HG03103 (cell line): Measurements from ENCODE around the gene METTL27.
"Not testable (repeated sequence)": the region's sequence is repeated elsewhere in the genome, so short reads cannot be mapped to it uniquely, and the experiment has no call there.

Experiments used
- ATAC-seq: cut with Tn5 transposase; IDR thresholded peaks from one replicate; pipeline ENCODE4 v1.9.1; 2021; ENCODE audit warnings: low read depth; ENCODE audit not compliant: unreplicated experiment

Gene METTL27

DNA sequence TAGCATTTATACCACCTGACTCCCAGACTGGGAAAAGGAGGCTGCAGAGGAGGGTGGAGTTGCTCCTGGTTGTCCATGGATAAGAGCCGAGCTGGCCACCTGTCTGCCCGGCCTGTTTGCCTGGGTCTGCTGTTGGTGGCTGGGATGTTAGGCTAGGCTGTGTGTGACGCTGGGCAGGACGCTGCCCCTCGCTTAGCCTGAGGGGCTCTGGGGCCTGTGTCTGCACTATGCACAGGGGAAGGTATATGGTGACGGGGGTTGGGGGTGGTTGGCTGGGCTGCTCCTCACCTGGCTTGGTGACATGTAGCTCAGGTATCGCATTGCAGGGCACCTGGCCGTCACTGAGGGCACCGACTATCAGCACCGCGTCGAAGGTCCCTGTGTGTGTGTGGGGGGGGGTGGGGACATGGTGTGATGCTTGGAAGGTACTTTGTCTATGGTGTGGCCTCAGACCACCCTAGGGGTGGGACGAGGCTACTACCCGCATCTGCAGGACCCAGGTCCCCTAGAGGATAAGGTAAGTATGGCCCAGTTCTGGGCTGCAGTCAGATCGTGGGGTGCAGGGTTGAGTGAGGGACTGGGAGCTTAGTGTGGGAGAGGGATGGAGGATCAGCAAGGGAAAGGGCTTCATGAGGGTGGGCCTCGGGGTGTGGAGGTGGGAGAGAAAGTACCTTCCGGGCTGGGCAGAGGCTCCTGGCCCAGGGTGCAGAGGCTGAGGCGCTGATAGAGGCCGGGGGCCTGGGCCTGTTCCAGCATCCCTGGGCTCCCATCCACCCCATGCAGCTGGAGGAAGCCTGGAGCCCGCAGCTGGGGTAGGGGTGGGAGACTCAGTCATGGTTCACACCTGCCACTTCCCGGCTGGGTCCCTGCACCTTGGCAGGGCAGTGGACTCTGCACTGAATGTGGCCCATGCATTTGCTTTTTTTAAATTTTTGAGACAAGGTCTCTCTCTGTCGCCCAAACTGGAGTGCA, 2.3 kb downstream of the METTL27 start:
- no peak for ATAC-seq

DNA sequence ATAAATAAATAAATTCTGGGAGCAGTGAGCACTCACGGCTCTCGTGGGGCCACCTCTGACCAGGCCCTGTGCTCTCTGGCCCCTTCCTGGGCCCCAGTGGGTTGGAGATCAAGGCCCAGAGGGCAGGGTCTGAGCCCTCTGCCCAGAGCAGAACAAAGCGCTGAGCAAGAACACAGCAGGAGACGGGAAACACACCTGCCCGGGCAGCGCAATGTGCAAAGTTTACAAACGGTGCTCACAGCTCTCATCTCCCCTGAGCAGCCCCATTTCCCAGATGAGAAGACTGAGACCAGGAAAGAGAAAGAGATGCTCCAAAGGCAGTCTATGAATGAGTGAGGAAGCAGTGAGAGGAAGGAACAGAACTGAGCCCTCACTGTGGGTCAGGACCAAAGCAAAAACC, 3.0 kb downstream of the METTL27 start:
- ATAC-seq = no peak

DNA sequence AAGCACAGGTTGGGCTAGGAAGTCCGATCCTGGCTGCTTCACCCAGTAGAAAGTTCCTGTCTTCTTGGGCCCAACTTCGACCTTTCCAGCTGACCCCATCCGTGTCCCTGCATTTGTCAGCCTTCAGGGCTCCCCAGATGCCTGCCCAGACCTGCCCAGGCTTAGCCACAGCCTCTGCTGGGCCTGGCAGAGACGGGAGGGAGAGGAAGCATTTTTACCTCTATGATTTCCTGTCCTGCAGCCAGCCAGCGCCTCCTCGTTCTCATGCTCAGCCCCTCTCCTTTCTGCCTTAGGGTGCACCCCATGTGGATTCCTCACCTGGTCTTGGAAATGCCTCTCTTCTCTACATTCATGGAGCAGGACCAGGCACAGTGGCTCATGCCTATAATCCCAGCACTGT, 3.7 kb downstream of the METTL27 start:
- ATAC-seq = no peak

DNA sequence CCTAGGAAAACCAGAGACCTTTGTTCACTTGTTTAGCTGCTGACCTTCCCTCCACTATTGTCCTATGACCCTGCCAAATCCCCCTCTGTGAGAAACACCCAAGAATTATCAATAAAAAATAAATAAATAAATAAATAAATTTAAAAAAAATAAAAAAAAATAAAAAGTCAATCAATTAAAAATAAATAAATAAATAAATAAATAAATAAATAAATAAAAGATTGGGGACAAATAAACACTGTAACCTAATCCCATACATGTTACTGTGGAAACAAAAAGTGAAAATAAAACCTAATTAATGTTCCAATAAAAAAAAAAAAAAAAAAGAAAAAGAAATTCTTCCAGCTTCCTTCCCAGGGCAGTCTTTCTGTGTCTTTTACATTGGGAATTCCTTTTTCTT, 5.1 kb downstream of the METTL27 start:
- not testable (repeated sequence) for ATAC-seq

DNA sequence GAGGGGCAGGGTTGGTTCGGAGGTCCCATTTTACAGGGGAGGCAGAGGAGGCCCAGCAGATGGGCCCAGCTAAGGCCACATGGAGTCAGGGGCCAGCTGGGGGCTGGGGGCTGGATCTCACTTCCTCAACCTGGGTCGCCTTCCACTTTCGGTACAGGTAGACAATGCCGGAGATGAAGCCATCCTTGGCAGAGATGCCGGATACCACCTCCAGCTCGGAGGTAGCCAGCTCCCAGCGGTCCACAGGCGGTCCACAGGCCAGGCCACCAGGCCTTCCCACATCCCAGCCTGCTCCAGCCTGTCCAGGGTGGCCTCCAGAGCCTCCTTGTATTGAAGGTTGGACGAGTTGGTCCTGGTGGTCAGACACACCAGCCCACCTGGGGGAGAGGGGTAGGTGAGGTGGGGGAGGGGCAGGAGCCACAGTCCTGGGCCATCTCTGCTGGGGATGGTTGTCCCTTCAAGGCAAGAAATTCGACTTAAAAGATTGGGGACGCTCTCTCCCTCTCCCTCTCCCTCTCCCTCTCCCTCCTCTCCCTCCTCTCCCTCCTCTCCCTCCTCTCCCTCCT, 7.6 kb downstream of the METTL27 start:
- ATAC-seq = no peak

DNA sequence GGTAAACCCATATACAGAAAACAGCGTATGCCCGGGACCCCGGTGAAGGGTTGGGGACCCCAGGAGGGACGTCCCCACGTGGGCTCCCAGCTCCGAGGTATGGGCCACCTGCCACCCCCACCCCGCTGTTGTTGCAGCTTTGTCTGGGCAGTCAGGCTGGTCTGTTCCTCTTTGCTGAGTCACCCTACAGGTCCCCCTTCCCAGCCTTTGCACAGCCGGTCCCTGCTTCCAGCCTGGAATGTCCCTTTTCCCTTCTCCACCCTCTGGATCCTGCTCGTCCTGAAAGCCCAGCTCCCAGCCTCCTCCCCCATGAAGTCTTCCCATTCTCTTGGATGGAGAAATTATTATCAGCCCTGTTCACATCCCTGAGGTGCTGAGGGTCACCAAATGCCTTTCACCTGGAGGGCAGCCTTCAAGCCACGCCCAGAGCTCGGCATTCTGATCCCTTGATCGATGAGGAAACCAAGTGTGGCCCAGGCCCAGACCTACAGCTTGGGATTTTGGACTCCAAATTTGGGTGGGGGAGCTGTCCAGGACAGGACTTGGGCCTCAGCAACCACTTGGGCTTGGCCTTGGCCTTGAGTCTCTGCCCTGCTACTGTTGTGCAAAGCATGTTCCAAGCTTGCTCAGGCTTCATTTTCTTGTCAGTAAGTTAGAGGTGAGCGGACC, 8.9 kb downstream of the METTL27 start:
- ATAC-seq = no peak

DNA sequence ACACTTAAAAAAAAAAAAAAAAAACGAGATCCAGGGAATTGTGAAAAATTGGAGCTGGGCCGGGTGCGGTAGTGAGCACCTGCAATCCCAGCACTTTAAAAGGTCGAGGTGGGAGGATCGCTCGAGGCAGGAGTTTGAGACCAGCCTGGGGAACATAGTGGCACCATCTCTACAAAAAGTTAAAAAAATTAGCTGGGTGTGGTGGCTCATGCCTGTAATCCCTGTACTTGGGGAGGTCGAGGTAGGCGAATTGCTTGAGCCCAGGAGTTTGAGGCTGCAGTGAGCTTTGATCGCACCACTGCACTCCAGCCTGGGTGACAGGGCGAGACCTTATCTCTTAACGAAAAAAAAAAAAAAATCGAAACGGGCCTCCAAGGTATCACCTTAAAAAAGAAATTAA, 9.5 kb downstream of the METTL27 start:
- no peak for ATAC-seq

DNA sequence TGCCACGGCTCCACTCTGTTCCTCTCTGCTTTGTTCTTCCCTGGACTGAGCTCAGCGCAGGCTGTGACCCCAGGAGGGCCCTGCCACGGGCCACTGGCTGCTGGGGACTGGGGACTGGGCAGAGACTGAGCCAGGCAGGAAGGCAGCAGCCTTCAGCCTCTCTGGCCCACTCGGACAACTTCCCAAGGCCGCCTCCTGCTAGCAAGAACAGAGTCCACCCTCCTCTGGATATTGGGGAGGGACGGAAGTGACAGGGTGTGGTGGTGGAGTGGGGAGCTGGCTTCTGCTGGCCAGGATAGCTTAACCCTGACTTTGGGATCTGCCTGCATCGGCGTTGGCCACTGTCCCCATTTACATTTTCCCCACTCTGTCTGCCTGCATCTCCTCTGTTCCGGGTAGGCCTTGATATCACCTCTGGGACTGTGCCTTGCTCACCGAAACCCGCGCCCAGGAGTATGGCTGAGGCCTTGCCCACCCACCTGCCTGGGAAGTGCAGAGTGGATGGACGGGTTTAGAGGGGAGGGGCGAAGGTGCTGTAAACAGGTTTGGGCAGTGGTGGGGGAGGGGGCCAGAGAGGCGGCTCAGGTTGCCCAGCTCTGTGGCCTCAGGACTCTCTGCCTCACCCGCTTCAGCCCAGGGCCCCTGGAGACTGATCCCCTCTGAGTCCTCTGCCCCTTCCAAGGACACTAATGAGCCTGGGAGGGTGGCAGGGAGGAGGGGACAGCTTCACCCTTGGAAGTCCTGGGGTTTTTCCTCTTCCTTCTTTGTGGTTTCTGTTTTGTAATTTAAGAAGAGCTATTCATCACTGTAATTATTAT, 10.3 kb downstream of the METTL27 start:
- no peak for ATAC-seq

DNA sequence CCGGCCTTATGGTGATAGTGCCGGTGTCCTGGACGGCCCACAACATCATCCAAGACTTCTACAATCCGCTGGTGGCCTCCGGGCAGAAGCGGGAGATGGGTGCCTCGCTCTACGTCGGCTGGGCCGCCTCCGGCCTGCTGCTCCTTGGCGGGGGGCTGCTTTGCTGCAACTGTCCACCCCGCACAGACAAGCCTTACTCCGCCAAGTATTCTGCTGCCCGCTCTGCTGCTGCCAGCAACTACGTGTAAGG, 10.8 kb downstream of the METTL27 start:
- ATAC-seq = no peak

DNA sequence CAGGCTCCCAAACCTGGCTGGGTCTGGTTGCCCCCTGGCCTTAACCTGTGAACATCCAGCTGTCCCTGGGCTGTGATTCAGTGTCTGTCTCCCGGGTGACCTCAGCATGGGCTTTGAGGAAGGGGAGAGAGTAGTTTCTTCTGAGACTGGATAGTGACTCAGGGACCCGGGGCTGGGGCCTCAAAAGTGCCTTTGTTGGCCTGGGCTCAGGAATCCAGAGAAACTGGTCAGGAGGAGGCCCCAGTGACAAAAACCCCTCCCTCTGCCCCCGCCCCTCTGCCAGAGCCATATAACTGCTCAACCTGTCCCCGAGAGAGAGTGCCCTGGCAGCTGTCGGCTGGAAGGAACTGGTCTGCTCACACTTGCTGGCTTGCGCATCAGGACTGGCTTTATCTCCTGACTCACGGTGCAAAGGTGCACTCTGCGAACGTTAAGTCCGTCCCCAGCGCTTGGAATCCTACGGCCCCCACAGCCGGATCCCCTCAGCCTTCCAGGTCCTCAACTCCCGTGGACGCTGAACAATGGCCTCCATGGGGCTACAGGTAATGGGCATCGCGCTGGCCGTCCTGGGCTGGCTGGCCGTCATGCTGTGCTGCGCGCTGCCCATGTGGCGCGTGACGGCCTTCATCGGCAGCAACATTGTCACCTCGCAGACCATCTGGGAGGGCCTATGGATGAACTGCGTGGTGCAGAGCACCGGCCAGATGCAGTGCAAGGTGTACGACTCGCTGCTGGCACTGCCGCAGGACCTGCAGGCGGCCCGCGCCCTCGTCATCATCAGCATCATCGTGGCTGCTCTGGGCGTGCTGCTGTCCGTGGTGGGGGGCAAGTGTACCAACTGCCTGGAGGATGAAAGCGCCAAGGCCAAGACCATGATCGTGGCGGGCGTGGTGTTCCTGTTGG, 11.4 kb downstream of the METTL27 start, which contains the start of gene CLDN4:
Gene CLDN4 (plus strand): TSS at position 316 of the 903 bp plus-strand sequence. CDS start 206 bp downstream, at position 522.
- ATAC-seq = no peak

DNA sequence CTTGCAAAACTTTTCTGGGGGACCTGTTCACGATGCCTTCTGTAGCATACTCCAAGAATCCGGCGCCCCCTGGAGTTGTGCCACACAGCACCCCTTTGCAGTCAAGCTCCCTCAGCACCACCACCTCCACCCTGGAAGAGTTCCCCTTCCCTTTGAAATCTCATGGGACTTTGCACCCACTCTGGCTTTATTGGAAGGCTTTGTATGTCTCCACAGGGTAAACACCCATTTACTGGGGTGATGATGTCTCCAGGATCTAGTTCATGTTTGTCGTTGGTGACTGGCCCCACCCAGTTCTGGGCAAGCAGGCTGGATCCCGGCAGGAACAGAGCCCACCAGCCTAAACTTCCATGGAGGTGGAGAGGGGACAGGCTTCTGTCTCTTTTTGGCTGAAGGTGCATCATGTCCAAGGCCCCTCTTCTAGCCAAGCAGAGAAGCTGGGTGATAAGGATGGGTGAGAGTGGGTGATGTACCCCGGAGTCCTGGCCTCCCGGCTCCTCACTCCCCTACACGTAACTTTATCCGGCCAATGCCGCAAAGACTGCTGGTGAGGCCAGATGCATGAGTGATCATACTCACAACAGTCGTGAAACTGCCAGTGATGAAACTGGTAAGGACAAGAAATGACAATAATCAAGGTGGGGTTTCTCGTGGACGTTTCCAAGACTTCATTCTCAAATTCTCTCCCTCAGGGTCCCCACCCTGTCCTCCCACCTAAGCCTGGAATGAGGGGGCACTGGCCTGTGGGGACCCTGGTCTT, 12.2 kb downstream of the METTL27 start:
- no peak for ATAC-seq

DNA sequence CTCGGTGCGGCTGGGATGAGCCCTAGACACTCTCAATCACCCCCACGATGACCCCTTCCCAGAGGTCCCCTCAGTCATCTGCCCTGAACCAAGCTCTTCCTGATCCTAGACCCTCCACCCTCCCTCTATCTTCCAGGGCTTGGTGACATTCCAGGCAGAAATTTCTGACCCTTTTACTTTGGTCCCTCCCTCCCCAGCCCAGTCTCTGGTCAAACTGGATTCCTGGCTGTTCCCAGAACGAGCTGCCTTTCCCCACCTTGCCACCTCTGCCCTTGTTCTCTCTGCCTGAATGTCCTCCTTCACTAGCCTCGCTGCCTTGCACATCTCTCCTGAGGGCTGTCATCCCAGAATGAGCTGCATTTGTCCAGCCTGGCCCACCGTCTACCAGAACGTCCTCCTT, 12.8 kb downstream of the METTL27 start:
- ATAC-seq = no peak

DNA sequence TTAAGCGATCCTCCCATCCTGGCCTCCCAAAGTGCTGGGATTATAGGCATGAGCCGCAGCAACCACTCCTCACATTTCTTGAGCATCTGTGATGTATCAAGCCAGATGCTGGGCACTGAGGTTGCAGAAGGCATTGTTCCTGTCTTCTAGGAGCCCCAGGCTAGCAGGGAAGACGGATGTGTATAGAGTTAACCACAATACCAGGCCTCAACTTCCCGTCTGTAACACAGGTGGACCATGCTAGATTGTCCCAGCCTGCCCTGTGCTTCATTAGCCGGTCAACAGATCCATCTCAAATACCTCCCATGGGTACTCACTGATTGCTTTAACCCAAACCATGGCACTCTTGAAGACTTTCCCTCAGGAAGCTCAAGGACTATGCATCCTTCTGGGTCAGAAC, 13.3 kb downstream of the METTL27 start:
- no peak for ATAC-seq

DNA sequence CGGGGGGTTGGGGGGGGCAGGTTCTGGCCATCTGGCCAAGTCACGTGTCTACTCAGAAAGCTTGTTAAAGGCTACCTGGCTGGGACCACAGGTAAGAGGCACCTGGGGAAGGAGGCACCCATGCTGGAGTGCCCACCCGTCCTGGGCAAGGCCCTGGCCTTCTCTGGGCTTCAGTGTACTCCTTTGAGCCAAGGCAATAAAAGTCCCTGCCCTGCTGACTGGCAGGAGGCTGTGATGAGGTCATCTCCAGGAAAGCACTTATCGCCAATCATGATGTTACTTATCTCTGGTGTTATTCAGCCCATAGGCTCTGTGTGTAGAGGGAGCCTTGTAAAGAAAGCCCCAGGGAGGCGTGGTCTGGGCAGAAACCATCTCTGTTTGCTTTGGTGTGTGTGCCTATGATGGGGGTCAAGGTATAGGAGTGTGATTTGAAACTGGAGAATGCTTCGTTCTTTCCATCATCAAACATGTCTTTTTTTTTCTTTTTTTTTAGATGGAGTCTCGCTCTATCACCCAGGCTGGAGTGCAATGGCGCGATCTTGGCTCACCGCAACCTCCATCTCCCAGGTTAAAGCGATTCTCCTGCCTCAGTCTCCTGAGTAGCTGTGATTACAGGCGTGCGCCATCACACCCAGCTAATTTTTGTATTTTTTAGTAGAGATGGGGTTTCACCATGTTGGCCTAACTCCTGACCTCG, 14.1 kb downstream of the METTL27 start:
- ATAC-seq = no peak

DNA sequence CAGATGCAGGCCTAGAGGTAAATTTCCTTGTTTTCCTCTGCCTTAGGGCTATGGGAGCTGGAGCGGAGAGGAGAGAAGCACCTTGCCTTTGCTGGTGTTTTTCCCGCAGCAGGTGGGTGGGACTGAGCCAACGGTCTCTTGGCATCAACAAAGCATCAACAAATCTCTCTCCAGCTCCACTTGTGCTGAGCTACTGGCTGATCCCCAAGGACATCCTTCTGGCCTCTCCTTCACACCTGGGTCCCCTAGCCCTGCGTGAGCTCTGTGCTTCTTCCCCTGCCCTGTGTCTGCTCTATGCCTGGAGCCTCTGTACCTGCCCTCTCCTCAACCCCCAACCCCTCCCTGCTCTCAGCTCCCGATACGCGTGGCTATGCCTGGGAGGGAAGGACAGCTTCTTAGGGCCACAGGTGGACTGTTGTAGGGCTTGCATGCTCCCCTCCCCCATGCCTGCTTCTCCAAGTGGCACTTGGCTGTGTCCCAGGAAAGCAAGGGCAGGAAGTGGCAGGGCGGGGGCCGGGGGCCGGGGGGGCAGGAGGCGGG, 14.7 kb downstream of the METTL27 start:
- no peak for ATAC-seq

DNA sequence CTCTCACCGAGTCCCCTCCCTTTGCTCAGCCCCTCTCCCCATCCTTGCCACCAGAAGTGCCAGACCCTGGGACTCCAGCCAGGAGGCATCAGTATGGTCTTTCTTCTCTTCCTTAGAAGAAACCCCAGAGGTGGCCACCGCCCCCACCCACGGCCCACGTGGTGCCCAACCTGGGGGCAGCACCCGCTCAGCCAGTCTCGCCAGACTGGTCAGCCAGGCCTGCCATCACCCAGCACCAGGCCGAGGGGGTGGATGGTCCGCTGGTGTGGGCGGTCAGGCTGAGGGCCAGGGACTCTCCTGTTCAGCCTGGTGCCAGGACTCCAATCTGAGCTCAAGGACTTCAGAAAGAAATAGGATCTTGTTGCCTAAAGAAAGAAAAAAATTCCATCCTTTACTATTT, 17.3 kb downstream of the METTL27 start:
- no peak for ATAC-seq

DNA sequence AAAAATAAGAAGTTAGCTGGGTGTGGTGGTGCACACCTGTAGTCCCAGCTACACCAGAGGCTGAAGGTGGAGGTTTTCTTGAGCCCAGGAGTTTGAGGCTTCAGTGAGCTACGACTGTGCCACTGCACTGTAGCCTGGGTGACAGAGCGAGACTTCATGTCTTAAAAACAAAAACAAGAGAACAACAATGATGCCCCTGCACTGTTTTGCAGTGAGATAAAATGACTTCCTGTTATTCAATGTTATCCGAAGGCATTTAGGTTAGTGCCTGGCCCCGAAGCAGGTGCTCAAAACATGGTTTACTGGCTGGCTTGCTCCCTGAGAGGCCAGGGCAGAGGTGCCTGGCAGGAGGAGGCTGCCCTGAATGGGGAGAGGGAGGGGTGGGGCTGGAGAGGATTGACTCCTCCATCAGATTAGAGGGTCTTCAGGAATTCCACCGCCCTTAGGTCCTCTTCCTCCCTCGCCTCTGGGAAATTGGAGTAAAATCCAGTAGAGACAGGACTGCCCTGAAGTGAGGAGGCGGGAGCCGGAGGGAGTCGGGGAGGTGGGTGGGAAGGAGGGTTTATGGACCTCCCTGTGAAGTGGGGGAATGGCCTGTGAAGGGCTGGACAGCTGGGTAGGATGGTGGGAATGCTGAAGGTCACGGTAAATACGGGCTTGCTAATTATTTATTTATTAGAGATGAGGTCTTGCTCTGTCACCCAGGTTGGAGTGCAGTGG, 18.3 kb downstream of the METTL27 start:
- ATAC-seq = no peak

DNA sequence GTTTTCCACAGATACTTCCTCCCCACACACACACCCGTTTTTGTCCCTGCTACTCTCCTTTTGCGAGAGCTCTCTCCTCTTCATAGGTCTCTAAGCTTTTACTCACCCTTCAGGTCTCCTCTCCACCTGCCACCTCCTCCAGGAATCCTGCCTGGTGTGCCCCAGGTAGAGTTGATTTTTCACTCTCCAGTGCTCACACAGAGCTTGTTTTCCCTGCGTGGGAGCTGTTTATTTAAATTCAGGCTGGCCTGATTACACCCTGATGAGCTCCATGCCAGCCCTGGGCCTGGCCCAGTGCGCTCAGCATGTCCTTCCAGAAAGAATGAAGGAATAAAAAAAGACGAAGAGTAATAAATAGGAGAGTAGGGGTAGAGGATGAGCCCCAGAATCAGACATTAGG, 19.1 kb downstream of the METTL27 start:
- no peak for ATAC-seq
